Epithelial cell of umbilical artery (primary cell): ENCODE measurements around the gene ARID3C. TPM values are rescaled to one million over a fixed set of nuclear protein-coding genes. Genes with fewer than 3 reads are reported as not detected.

Source experiments
- total RNA-seq: library from RNA; depleted of rRNA; stranded (reverse); fragments of >200 nt; gene quantifications from 2 replicates; pipeline ENCODE4 v1.2.3, GENCODE V29; 2014

ARID3C gene, protein sequence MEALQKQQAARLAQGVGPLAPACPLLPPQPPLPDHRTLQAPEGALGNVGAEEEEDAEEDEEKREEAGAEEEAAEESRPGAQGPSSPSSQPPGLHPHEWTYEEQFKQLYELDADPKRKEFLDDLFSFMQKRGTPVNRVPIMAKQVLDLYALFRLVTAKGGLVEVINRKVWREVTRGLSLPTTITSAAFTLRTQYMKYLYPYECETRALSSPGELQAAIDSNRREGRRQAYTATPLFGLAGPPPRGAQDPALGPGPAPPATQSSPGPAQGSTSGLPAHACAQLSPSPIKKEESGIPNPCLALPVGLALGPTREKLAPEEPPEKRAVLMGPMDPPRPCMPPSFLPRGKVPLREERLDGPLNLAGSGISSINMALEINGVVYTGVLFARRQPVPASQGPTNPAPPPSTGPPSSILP
- total RNA-seq = under 0.01 and 0.30 TPM in 2 replicates

DNA sequence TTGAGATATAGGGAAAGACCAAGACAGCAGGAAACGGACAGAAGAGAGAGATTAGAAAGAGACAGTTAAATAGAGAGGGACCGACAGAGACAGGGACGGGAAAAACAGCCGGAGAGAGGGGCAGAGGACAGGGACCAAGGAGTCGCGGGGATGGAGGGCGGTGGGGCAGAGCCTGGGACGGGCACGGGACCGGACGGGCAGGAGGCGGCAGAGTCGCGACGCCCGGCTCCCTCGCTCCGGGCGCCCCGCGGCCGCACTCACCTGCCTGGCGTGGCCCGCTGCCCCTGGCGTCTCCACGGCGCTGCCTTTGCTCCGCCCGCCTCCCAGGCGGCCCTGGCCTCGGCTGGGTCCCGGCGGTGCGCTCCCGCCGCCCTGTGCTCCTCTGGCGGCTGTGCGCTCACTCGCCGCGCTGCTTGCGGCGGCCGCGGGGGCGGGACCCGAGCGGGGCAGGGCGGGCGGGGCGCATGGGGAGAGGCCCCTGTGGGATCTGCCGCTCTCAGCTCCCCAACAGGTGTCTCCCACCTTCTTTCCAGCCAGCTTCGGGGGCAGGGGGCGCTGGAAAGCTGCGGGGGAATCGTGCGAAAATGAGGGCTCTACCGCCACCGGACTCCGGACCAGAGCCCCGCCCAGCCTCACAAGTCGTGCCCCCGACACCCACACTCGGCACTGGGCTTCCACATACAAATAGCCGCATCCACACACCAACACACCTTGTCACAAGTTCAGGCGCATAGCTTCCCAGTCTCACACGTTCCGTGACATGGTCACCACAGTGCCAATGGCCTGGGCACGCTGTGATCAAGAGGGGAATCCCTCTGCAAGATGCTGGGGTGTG, at the start of gene ARID3C:
Gene ARID3C (minus strand): TSS at position 411 of the 835 bp plus-strand sequence. CDS start 1,052 bp downstream, outside the sequence.

DNA sequence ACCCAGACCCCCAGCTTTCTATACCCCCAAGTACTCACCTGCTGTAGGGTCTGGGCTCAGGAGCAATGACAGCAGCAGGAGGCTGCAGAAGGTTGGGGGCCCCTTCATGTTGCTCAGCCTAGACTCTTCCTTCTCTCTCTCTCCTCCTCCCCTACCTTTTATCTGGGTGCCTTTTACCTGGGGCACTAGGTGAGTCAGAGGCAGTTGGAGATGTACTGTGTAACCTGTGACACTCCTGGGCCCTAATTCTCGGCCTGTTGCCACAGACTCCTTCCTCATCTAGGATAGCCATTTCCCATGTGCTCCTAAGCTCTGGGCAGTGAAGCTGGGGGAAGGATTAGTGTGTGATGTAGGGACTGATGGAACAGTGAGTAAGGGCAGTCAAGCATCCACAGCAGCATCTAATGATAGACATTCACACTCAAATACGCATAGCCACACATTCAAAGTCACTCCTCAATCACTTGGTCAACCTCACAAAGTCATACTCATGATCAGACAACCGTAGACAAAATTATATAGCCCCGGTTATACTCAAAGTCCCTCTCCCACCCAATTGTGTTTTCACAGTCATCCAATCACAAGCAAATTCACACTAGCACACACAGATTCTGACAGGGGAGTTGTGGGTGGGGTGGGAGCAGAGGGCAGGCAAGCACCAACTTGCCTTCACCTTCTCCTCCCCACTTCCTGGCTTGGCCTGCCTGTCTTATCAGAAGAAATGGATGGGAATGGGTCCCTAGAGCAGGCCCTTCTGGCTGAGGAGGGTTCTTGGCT, 33.8 kb upstream of the ARID3C start, which contains the start of gene CCL27:
Gene CCL27 (minus strand): TSS at position 132 of the 777 bp plus-strand sequence. CDS start 24 bp downstream, at position 108.

DNA sequence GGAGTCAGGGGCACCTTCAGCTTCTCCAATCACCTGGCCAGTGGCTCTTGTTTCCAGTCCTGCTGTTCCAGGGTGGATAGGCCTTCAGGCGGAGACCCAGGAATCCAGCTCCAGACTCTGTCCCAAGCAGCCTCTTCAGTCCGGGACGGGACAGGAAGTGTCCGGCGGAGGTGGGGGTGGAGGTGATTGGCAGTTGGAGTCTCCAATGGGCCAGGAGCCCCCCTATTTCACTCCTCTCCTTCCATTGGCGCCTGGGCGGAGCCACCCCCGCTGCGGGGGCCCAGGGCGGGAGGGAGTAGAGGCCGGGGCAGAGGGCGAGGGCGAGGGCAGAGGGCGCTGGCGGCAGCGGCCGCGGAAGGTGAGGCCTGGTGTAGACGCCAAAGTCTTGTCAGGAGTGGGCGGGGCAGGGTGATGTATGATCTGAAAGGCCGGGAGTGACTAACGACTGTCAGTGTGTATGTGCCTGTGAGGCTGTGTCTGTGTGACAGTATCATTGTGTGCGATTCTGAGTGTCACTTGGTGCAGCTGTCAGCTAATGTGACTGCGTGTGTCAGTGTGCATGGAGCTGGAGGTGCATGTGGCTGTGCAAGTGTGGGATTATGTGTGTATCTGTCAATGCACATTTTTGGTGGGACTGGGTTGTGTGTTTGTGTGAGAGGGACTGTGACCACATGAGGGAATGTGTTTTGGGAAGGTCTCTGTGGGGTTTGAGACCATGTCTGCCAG, 23.2 kb upstream of the ARID3C start, which contains the start of gene IL11RA:
Gene IL11RA (plus strand): TSS at position 310 of the 726 bp plus-strand sequence. CDS start 3,033 bp downstream, outside the sequence.

DNA sequence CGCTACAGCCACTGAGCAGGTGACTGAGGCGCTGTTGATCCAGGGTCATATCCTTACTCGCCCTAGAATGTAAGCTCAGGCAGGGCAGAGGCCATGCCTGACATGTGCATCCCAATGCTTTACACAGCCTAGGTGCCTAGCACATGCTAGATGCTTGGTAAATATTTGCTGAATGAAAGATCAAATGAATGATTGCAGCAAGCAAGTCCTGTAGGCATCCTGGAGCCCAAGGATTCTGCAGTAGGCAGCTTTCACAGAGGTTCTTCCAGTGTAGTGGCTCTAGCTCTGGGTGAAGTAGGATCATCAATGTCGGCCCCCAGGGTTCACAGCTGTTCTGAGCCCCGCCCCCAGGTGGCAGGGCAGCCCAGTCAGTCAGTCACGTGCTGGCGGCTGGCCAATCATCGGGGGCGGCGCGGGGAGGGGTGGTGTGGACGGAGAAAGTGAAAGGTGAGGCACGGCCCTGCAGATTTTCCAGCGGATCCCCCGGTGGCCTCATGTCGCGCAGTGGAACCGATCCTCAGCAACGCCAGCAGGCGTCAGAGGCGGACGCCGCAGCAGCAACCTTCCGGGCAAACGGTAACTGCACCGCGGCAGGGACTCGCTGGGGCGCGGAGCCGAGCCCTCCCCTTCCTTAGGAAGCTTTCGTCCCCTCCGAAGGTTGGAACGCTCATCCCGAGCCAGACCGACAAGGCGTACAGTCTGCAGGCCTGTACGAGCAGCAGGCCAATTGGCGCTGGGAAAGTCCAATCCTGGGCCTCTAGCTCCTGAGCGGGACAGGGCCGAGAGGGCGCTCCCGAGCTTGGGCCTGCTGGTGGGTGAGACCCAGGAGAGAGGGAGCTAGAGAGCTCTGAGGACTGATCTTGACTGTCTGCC, 17.6 kb upstream of the ARID3C start, which contains the start of gene GALT:
Gene GALT (plus strand): TSS at position 465 of the 873 bp plus-strand sequence. CDS start 30 bp downstream, at position 495.

DNA sequence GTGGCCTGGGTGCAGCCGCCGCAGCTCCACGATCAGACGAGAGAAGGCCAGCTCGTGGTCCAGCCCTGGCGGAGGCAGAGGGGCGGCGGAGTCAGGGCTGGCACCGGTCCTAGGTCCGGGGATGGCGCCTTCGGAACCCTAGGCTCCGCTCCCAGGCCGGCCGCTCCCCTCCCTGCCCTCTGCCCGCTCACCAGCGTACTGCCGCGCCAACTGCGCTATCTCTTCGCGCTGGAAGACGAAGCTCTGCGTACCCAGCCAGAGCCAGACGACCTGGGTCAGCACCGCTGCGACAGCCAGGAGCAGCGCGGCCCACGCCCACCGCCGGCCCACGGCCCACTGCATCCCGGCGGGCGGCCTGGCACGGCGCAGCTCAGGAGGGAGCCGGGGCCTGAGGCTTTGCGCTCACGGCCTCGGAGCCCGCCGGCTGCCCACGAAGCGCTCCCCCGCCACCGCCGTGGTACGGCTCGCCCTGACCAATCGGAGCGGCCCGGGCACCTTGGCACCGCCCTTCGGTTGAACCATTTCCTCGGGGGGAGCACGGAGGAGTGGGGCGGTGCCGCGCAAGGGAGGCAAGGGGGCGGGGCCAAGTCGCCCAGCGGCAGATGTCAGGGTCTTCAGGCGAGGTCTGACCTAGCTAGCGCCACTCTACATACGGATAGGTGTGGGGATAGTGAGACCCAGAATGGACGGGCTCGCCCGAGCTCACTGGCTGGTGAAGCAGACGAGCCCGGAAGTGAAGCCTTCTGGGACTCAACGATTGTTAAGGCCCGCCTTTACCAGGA, 8.7 kb upstream of the ARID3C start, which contains the start of gene SIGMAR1:
Gene SIGMAR1 (minus strand): TSS at position 432 of the 782 bp plus-strand sequence. CDS start 90 bp downstream, at position 342.

DNA sequence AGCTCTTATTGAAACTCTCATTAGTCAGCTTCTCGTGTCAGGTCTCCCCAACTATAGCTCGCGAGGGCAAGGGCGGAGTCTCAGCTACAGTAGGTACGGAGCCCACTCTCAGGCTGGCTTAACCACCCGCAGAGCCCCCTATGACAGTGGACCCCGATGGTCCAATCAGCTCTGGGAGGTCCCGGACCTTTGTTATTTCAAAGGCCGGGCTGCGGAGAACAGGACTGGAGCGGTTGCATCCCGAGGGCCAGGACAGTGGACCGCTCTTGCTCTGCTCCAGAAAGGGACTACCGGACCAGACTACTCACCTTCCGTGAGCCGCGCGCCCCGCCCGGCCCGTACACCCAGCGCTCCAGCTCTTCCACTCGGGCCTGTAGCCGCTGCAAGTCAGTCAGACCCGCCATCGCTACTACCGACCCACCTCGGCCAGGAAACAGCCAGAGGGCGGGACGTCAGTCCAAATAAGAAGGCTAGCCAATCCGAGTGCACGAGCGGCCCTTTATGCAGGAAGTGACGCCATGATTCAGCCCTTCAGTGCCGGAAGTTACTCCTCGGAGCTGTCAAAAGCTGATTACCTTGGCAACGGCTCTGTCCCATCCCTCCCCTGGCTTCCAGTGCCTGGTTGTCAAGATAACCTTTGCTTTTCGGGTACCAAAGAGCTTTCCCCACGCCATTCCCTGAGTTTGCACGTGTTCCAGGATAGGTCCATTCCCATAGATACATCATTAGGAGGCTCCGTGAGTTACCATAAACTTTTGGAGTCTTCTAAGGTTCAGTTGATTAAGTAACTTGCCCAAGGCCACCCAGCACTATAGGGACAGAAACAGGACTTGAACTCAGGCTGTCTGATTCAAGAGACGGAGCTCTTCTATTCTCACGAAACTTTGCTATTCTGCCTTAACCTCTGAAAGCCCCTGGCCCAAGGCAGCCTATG, 8.5 kb downstream of the ARID3C start, which contains the start of gene DCTN3:
Gene DCTN3 (minus strand): TSS at position 435 of the 934 bp plus-strand sequence. CDS start 31 bp downstream, at position 404.

DNA sequence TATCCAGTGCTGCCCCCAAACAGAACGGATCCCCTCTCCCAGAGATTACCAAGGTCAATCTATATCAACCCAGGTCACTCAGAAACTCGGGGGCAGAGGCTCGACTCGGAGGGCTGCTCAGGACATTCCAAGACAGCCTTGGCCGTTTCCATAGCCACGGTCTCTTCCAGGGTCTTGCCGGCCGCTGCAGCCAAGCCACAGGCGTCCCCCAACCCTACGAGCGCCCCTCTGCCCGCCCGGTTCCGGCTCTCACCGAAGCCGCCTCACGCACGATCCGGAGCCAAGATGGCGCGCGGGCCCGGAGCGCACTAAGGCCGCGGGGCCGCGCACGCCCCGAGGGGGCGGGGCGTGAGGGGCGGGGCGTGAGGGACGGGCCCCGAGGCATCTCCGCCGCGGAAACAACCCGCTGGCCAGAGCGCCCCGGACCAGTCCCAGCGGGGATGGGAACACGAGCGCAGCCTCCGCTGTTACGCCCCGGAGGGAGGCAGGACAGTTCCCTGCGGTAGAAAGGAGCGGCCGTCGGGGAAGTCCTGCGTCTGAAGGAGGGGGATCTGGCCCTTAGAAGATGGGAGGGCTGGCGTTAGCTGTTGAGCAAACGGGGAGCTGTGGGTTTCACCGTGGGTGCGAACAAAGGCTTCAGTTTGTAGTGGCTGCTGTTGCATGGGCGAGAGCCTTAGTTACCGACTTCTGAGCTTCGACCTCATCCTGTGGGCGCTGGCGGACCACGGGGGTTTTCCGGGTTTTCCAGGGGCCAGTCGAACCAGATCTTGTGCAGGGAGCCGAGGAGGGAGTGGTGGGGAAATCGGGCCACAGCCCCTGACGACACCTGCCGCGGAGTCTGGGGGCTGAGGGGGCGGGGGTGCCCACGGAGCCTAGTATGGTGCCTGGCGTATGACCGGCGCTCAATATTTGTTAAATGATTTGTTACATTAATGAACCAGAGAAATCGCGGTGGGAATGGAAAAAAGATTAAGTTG, 16.8 kb downstream of the ARID3C start, which contains the start of gene RPP25L:
Gene RPP25L (minus strand): TSS at position 287 of the 977 bp plus-strand sequence. CDS start 801 bp downstream, outside the sequence.

DNA sequence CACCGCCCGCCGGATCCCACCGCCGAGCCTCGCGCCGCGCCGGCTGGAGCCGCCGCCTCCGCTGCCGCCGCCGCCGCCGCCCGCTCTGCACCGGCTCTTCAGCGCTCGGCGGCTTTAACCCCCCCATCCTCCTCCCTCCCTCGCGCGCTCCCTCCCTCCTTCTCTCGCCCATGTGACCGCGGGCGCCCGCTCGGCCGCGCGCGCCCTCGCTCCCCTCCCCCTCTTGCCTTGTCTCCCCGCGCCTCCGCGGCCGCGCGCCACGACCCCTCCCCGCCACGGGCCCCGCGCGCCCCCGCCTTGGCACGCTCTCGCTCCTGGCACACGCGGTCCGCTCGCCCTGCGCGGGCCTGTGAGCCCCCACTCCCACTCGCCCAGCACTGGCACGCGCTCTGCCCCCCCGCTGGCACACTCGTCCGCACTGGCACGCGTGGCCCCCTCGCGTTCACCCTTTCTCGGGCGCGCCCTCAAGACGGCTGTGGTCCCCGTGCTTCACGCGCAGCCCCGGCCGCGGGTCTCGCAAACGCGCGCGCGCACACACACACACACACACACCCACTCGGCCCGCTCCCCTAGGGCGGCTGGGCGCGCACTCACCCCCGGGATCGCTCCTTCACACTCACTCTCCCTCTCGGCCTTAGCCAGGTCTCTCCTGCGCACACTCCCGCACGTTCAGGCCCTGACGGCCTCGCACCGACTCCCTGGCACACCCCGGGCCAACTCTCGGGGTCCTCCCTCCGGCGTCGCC, 39.1 kb downstream of the ARID3C start, which contains the start of gene CNTFR:
Gene CNTFR (minus strand): TSS at position 89 of the 745 bp plus-strand sequence. CDS start 20,743 bp downstream, outside the sequence.

Other genes with a start within 250 kb of the ARID3C start
- 10.1 and 10.3 TPM in 2 replicates for gene FAM219A, start 170.5 kb downstream of the ARID3C start, total RNA-seq
- gene DNAI1, start 170.3 kb downstream of the ARID3C start, total RNA-seq = not detected in 2 replicates
- gene ENHO, start 106.1 kb downstream of the ARID3C start, total RNA-seq = not detected in 2 replicates
- gene CNTFR, start 39.3 kb downstream of the ARID3C start, total RNA-seq = not detected in 2 replicates
- gene RPP25L, start 17.0 kb downstream of the ARID3C start, total RNA-seq = 25.7 and 38.5 TPM in 2 replicates
- 81.0 and 120 TPM in 2 replicates for gene DCTN3, start 8.6 kb downstream of the ARID3C start, total RNA-seq
- gene SIGMAR1, start 8.7 kb upstream of the ARID3C start, total RNA-seq = 65.9 and 75.7 TPM in 2 replicates
- gene GALT, start 17.6 kb upstream of the ARID3C start, total RNA-seq = 24.4 and 37.4 TPM in 2 replicates
- gene IL11RA, start 23.1 kb upstream of the ARID3C start, total RNA-seq = 10.4 and 15.5 TPM in 2 replicates
- gene CCL27, start 33.6 kb upstream of the ARID3C start, total RNA-seq = not detected in 2 replicates
- gene CCL19, start 62.2 kb upstream of the ARID3C start, total RNA-seq = not detected in 2 replicates
- gene CCL21, start 81.1 kb upstream of the ARID3C start, total RNA-seq = not detected in 2 replicates